ENCODE data around the gene ORC5.

DNA sequence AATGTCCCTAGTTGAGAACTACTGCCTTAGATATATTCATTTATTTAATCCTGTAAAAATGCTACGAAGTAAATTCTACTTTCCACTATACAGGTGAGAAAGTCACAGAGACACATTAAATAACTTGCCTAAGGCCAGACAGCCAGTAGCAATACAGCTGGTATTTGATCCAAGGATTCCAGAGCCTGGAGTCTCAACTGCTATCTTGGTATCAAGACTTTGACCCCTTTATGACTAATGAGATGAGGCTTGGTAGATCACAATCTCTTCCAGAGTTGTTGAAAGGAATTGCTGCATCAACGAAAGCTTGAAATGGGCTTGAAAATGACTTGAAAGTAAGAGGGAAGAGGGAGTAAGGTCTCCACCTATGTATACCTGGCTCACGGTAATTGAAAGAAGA is 83.3 kb downstream of the ORC5 start:
- no peak for TF ChIP-seq CREB1 (CRISPR knock-in tag; IDR thresholded peaks at IDR 0.05)
- TF ChIP-seq, protein P1, sequence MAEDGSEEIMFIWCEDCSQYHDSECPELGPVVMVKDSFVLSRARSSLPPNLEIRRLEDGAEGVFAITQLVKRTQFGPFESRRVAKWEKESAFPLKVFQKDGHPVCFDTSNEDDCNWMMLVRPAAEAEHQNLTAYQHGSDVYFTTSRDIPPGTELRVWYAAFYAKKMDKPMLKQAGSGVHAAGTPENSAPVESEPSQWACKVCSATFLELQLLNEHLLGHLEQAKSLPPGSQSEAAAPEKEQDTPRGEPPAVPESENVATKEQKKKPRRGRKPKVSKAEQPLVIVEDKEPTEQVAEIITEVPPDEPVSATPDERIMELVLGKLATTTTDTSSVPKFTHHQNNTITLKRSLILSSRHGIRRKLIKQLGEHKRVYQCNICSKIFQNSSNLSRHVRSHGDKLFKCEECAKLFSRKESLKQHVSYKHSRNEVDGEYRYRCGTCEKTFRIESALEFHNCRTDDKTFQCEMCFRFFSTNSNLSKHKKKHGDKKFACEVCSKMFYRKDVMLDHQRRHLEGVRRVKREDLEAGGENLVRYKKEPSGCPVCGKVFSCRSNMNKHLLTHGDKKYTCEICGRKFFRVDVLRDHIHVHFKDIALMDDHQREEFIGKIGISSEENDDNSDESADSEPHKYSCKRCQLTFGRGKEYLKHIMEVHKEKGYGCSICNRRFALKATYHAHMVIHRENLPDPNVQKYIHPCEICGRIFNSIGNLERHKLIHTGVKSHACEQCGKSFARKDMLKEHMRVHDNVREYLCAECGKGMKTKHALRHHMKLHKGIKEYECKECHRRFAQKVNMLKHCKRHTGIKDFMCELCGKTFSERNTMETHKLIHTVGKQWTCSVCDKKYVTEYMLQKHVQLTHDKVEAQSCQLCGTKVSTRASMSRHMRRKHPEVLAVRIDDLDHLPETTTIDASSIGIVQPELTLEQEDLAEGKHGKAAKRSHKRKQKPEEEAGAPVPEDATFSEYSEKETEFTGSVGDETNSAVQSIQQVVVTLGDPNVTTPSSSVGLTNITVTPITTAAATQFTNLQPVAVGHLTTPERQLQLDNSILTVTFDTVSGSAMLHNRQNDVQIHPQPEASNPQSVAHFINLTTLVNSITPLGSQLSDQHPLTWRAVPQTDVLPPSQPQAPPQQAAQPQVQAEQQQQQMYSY (CRISPR knock-in tag; IDR thresholded peaks at IDR 0.05) = no peak
- TF ChIP-seq SP1 (CRISPR knock-in tag; conservative IDR thresholded peaks at IDR 0.05) = no peak
- no peak for TF ChIP-seq NR2C2 (CRISPR knock-in tag; IDR thresholded peaks at IDR 0.05)
- TF ChIP-seq, protein P2, sequence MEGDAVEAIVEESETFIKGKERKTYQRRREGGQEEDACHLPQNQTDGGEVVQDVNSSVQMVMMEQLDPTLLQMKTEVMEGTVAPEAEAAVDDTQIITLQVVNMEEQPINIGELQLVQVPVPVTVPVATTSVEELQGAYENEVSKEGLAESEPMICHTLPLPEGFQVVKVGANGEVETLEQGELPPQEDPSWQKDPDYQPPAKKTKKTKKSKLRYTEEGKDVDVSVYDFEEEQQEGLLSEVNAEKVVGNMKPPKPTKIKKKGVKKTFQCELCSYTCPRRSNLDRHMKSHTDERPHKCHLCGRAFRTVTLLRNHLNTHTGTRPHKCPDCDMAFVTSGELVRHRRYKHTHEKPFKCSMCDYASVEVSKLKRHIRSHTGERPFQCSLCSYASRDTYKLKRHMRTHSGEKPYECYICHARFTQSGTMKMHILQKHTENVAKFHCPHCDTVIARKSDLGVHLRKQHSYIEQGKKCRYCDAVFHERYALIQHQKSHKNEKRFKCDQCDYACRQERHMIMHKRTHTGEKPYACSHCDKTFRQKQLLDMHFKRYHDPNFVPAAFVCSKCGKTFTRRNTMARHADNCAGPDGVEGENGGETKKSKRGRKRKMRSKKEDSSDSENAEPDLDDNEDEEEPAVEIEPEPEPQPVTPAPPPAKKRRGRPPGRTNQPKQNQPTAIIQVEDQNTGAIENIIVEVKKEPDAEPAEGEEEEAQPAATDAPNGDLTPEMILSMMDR (IDR thresholded peaks at IDR 0.05) = no peak
- TF ChIP-seq, protein P3, sequence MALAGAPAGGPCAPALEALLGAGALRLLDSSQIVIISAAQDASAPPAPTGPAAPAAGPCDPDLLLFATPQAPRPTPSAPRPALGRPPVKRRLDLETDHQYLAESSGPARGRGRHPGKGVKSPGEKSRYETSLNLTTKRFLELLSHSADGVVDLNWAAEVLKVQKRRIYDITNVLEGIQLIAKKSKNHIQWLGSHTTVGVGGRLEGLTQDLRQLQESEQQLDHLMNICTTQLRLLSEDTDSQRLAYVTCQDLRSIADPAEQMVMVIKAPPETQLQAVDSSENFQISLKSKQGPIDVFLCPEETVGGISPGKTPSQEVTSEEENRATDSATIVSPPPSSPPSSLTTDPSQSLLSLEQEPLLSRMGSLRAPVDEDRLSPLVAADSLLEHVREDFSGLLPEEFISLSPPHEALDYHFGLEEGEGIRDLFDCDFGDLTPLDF (CRISPR knock-in tag; IDR thresholded peaks at IDR 0.05) = no peak
- TF ChIP-seq, protein P4, sequence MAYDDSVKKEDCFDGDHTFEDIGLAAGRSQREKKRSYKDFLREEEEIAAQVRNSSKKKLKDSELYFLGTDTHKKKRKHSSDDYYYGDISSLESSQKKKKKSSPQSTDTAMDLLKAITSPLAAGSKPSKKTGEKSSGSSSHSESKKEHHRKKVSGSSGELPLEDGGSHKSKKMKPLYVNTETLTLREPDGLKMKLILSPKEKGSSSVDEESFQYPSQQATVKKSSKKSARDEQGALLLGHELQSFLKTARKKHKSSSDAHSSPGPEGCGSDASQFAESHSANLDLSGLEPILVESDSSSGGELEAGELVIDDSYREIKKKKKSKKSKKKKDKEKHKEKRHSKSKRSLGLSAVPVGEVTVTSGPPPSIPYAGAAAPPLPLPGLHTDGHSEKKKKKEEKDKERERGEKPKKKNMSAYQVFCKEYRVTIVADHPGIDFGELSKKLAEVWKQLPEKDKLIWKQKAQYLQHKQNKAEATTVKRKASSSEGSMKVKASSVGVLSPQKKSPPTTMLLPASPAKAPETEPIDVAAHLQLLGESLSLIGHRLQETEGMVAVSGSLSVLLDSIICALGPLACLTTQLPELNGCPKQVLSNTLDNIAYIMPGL (CRISPR knock-in tag; IDR thresholded peaks at IDR 0.05) = no peak
- TF ChIP-seq, protein P5, sequence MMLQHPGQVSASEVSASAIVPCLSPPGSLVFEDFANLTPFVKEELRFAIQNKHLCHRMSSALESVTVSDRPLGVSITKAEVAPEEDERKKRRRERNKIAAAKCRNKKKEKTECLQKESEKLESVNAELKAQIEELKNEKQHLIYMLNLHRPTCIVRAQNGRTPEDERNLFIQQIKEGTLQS (CRISPR knock-in tag; conservative IDR thresholded peaks at IDR 0.05) = no peak
- TF ChIP-seq ETV6 (CRISPR knock-in tag; IDR thresholded peaks at IDR 0.05) = no peak
- TF ChIP-seq ATF1 (CRISPR knock-in tag; IDR thresholded peaks at IDR 0.05) = no peak
- no peak for TF ChIP-seq ZNF423 (CRISPR knock-in tag; IDR thresholded peaks at IDR 0.05)
- TF ChIP-seq, protein P6, sequence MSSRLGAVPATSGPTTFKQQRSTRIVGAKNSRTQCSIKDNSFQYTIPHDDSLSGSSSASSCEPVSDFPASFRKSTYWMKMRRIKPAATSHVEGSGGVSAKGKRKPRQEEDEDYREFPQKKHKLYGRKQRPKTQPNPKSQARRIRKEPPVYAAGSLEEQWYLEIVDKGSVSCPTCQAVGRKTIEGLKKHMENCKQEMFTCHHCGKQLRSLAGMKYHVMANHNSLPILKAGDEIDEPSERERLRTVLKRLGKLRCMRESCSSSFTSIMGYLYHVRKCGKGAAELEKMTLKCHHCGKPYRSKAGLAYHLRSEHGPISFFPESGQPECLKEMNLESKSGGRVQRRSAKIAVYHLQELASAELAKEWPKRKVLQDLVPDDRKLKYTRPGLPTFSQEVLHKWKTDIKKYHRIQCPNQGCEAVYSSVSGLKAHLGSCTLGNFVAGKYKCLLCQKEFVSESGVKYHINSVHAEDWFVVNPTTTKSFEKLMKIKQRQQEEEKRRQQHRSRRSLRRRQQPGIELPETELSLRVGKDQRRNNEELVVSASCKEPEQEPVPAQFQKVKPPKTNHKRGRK (CRISPR knock-in tag; IDR thresholded peaks at IDR 0.05; ENCODE audit: borderline replicate concordance) = no peak
- no peak for TF ChIP-seq IRF2 (CRISPR knock-in tag; IDR thresholded peaks at IDR 0.05; ENCODE audit: borderline replicate concordance, low read depth)
- TF ChIP-seq, protein P7, sequence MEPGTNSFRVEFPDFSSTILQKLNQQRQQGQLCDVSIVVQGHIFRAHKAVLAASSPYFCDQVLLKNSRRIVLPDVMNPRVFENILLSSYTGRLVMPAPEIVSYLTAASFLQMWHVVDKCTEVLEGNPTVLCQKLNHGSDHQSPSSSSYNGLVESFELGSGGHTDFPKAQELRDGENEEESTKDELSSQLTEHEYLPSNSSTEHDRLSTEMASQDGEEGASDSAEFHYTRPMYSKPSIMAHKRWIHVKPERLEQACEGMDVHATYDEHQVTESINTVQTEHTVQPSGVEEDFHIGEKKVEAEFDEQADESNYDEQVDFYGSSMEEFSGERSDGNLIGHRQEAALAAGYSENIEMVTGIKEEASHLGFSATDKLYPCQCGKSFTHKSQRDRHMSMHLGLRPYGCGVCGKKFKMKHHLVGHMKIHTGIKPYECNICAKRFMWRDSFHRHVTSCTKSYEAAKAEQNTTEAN (CRISPR knock-in tag; IDR thresholded peaks at IDR 0.05) = no peak

All from WTC11 (cell line).